ACC112 (cell line): Measurements from ENCODE around the gene VPS18.

Experiments used
- H2AFZ ChIP-seq: fragments of 200-600 bp; sonication (generic); one replicate; pipeline ENCODE4 v1.6.0; 2017; ENCODE audit warnings: antibody characterized with exemption, low read length; ENCODE audit not compliant: unreplicated experiment
- H3K27ac ChIP-seq: fragments of 200-600 bp; sonication (generic); 2 replicates; pipeline ENCODE4 v1.5.1; 2014; ENCODE audit warnings: low read depth, mild to moderate bottlenecking, antibody characterized with exemption, low read length, moderate library complexity
- H3K27me3 ChIP-seq: fragments of 200-600 bp; sonication (generic); 2 replicates; pipeline ENCODE4 v1.6.1; 2014; ENCODE audit warnings: mild to moderate bottlenecking, antibody characterized with exemption, low read length, moderate library complexity, mixed read lengths; ENCODE audit not compliant: insufficient read depth
- H3K36me3 ChIP-seq: fragments of 200-600 bp; sonication (generic); 2 replicates; pipeline ENCODE4 v1.6.1; 2016; ENCODE audit warnings: mild to moderate bottlenecking, antibody characterized with exemption, low read length, moderate library complexity, mixed read lengths; ENCODE audit not compliant: insufficient read depth
- H3K4me1 ChIP-seq: fragments of 200-600 bp; sonication (generic); one replicate; pipeline ENCODE4 v1.6.1; 2016; ENCODE audit warnings: low read length, mixed read lengths; ENCODE audit not compliant: insufficient read depth, unreplicated experiment, control insufficient read depth
- H3K4me3 ChIP-seq: fragments of 200-600 bp; sonication (generic); 2 replicates; pipeline ENCODE4 v1.5.1; 2014; ENCODE audit warnings: mild to moderate bottlenecking, low read depth, low read length
- H3K79me2 ChIP-seq: fragments of 200-600 bp; sonication (generic); one replicate; pipeline ENCODE4 v1.6.0; 2016; ENCODE audit warnings: low read length; ENCODE audit not compliant: control insufficient read depth, unreplicated experiment, insufficient read depth

VPS18 gene

GRCh38 chr15:40931300-40932142 is 37.3 kb downstream of the VPS18 start:
- peaks cover 50% of the 10 kb centered on the region for H3K27me3 ChIP-seq
- H2AFZ ChIP-seq = no peak overlapping the region
- peaks cover 14% of the 10 kb centered on the region for H3K4me1 ChIP-seq
- no peaks in the 10 kb centered on the region for H3K79me2 ChIP-seq
- no peaks in the 10 kb centered on the region for H3K36me3 ChIP-seq
- no peak overlapping the region; the same call in 1 of the 2 replicates for H3K4me3 ChIP-seq
- H3K27ac ChIP-seq = no peak overlapping the region

DNA sequence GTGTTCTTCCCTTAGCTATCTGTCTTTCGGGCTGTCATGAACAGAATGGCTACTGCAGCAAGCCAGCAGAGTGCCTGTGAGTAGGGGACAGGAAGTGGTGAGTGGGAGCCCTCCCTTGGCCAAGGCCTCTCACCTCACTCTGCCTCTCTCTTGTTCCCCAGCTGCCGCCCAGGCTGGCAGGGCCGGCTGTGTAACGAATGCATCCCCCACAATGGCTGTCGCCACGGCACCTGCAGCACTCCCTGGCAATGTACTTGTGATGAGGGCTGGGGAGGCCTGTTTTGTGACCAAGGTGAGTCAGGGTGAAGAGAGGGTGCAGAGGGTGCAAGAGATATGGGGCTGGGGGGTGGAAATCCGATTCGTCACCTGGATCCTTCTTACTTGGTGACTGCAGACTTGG is 37.9 kb downstream of the VPS18 start:
- peaks cover 19% of the 10 kb centered on the region for H3K4me1 ChIP-seq
- no peaks in the 10 kb centered on the region for H3K36me3 ChIP-seq
- H3K79me2 ChIP-seq = no peaks in the 10 kb centered on the region
- H3K4me3 ChIP-seq = no peak overlapping the region
- H3K27me3 ChIP-seq = peaks cover 43% of the 10 kb centered on the region
- no peak overlapping the region for H2AFZ ChIP-seq
- no peak overlapping the region for H3K27ac ChIP-seq

GRCh38 chr15:40932649-40933516 is 38.6 kb downstream of the VPS18 start:
- no peak overlapping the region for H3K27ac ChIP-seq
- H2AFZ ChIP-seq = no peak overlapping the region
- H3K79me2 ChIP-seq = no peaks in the 10 kb centered on the region
- peaks cover 27% of the 10 kb centered on the region for H3K4me1 ChIP-seq
- peaks cover 36% of the 10 kb centered on the region for H3K27me3 ChIP-seq
- H3K4me3 ChIP-seq = no peak overlapping the region
- H3K36me3 ChIP-seq = no peaks in the 10 kb centered on the region

DNA sequence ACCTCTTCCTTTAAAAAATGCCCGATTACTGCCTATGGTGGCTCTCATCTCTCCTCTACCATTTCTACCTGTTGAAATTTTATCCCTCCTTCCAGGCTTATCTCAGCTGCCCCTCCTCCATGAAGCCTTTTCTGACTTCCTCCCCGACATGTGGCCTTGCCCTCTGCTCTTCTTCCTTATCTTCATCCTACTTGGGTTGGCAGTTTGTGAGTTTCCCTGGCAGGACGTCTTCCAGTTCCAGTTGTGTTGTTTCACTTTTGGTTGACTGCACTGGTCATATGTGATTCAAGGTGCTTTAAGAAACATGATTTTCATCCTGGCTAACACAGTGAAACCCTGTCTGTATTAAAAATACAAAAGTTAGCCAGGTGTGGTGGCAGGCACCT is 39.3 kb downstream of the VPS18 start:
- H3K27ac ChIP-seq = no peak overlapping the region
- no peak overlapping the region for H2AFZ ChIP-seq
- no peak overlapping the region for H3K4me3 ChIP-seq
- H3K4me1 ChIP-seq = peaks cover 24% of the 10 kb centered on the region
- H3K79me2 ChIP-seq = no peaks in the 10 kb centered on the region
- peaks cover 30% of the 10 kb centered on the region for H3K27me3 ChIP-seq
- H3K36me3 ChIP-seq = no peaks in the 10 kb centered on the region

DNA sequence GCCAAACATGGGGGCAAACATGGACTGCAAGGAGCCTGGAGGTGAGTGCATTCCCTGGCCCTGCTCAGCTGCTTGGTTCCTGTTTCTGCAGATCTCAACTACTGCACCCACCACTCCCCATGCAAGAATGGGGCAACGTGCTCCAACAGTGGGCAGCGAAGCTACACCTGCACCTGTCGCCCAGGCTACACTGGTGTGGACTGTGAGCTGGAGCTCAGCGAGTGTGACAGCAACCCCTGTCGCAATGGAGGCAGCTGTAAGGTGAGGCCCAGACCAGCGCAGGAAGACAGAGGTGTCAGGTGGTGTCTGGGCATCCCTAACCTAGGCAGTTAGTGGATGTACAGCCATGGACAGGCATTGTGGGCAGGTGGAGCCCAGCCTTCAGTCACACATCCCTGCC is 40.2 kb downstream of the VPS18 start:
- H3K36me3 ChIP-seq = no peaks in the 10 kb centered on the region
- peaks cover 22% of the 10 kb centered on the region for H3K4me1 ChIP-seq

DNA sequence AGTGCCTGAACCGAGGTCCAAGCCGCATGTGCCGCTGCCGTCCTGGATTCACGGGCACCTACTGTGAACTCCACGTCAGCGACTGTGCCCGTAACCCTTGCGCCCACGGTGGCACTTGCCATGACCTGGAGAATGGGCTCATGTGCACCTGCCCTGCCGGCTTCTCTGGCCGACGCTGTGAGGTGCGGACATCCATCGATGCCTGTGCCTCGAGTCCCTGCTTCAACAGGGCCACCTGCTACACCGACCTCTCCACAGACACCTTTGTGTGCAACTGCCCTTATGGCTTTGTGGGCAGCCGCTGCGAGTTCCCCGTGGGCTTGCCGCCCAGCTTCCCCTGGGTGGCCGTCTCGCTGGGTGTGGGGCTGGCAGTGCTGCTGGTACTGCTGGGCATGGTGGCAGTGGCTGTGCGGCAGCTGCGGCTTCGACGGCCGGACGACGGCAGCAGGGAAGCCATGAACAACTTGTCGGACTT is 42.0 kb downstream of the VPS18 start:
- peaks cover 22% of the 10 kb centered on the region for H3K4me1 ChIP-seq
- no peaks in the 10 kb centered on the region for H3K79me2 ChIP-seq
- no peak overlapping the region for H3K4me3 ChIP-seq
- no peaks in the 10 kb centered on the region for H3K36me3 ChIP-seq
- peaks cover 3% of the 10 kb centered on the region for H3K27me3 ChIP-seq
- no peak overlapping the region for H3K27ac ChIP-seq
- H2AFZ ChIP-seq = no peak overlapping the region

More for the DNA sequence above, 40.2 kb downstream of the VPS18 start:
- H3K27ac ChIP-seq = no peak overlapping the region
- no peak overlapping the region for H3K4me3 ChIP-seq
- peaks cover 20% of the 10 kb centered on the region for H3K27me3 ChIP-seq
- no peaks in the 10 kb centered on the region for H3K79me2 ChIP-seq
- no peak overlapping the region for H2AFZ ChIP-seq

GRCh38 chr15:40936709-40937666 is 42.7 kb downstream of the VPS18 start:
- H3K4me3 ChIP-seq = no peak overlapping the region
- H3K36me3 ChIP-seq = no peaks in the 10 kb centered on the region
- no peak overlapping the region for H2AFZ ChIP-seq
- no peaks in the 10 kb centered on the region for H3K27me3 ChIP-seq
- H3K4me1 ChIP-seq = peaks cover 22% of the 10 kb centered on the region
- no peak overlapping the region for H3K27ac ChIP-seq
- no peaks in the 10 kb centered on the region for H3K79me2 ChIP-seq

GRCh38 chr15:40937762-40938535 is 43.7 kb downstream of the VPS18 start:
- Histone ChIP-seq H3K36me3 (no peaks in the 10 kb centered on the region), H3K27me3 (no peaks in the 10 kb centered on the region), H2AFZ (no peak overlapping the region), H3K4me1 (peaks cover 31% of the 10 kb centered on the region), H3K27ac (no peak overlapping the region), H3K4me3 (no peak overlapping the region), H3K79me2 (no peaks in the 10 kb centered on the region)

DNA sequence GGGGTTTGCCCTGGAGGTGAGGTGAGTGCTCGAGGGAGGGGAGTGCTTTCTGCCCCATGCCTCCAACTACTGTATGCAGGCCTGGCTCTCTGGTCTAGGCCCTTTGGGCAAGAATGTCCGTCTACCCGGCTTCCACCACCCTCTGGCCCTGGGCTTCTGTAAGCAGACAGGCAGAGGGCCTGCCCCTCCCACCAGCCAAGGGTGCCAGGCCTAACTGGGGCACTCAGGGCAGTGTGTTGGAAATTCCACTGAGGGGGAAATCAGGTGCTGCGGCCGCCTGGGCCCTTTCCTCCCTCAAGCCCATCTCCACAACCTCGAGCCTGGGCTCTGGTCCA is 44.3 kb downstream of the VPS18 start:
- no peak overlapping the region for H3K4me3 ChIP-seq
- H3K27me3 ChIP-seq = no peaks in the 10 kb centered on the region
- no peak overlapping the region for H3K27ac ChIP-seq
- peaks cover 2% of the 10 kb centered on the region for H3K79me2 ChIP-seq
- H2AFZ ChIP-seq = no peak overlapping the region
- peaks cover 33% of the 10 kb centered on the region for H3K4me1 ChIP-seq
- H3K36me3 ChIP-seq = no peaks in the 10 kb centered on the region
